GM21717 (cell line): ENCODE results near the gene PTPN1.
"Not testable (repeated sequence)": the region's sequence is repeated elsewhere in the genome, so short reads cannot be mapped to it uniquely, and the experiment has no call there.

Experiments used
- ATAC-seq: cut with Tn5 transposase; IDR thresholded peaks from one replicate; pipeline ENCODE4 v1.9.1; 2021; ENCODE audit warnings: mild to moderate bottlenecking, moderate library complexity; ENCODE audit not compliant: unreplicated experiment

PTPN1 gene

GRCh38 chr20:50478162-50478990 lies 31.8 kb upstream of the PTPN1 start:
- ATAC-seq: no peak

DNA sequence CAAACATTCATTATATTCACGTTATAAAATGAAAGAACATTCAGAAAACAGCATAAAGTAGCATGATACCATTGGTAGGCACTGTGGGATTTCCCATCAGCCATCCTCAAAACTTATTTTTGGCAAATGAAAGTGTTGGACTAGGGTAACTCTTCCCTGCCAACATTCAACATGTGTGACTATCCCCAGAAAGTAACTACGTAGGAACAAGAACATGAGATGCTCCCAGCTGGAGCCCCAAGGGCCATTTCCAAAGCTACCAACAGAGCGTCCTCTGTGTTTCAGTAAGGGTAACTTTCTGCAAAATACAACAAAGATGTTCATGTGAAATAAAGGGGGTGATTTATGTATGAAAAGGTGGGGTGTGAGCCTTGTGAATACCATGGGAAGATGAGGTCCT lies 28.4 kb upstream of the PTPN1 start:
- ATAC-seq: no peak

DNA sequence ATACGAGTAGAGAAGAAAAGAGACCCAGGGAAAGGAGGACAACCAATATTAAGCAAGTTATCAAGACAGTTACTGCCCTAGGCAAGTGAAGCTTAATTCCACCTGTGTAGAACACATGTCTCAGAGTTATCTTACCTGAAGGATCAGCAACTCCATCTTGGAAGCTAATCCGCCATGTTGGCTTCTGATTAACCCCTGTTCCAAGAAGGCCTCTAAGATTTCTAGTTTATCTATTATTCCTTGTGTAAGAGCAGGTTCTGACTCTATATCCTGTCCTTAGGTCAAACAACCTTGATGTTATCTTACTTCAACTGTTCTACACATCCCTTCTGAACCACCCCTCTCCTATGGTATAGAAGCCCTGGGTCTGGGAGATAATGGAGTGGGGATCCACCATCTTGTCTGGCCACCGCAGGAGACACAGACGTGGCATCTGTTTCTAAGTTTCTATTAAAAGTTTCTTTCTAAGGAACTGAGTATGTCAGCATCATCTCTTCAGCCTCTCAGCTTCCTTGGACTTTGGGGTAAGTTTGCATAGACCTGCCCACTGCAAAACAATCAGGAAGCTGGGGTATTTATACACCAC lies 27.7 kb upstream of the PTPN1 start:
- ATAC-seq: no peak

GRCh38 chr20:50484271-50484976 lies 25.8 kb upstream of the PTPN1 start:
- ATAC-seq: no peak

- ATAC-seq: no peak
These were observed 22.8 kb upstream of the PTPN1 start for GRCh38 chr20:50487397-50487796.

DNA sequence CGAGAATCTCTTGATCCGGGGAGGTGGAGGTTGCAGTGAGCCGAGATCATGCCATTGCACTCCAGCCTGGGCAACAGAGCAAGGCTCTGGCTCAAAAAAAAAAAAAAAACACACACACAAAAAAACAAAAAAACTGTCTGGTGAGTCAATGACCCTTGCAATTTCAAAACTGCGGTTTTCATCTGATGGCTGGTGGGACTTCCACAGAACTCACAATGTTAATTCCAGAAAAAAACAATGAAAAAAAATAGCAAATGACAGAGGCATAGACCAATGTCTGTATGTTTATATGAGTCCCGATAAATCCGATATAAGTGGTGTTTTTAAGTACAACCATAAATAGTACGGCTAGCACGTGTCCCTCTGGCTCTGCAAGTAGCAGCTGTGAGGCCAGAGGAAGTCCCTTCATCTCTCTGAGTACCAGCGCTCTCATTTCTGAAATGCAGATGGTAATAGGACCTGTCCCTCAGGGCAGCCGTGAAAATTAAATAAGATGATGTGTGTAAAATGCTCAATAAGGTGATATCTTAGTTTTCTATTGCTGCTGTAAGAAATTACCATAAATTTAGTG lies 21.9 kb upstream of the PTPN1 start:
- ATAC-seq: no peak

DNA sequence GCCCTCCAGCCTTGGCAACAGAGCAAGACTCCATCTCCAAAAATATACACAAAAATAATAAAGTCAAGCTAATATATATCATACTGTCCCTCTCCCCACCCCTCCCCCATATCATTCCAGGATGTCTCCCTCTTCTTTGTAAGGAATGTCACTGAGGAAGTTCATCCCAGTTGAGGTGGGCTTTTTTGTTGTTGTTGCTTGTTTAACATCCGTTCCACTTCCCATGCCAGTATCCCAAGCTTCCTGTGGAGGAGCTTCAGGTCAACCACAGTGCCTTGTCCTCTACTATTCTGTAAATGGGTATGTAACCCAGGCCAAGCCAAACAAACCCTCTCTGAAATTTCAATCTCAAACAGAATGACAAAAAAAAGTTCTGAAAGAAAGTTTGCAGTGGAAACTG lies 19.0 kb upstream of the PTPN1 start:
- no peak for ATAC-seq

GRCh38 chr20:50491926-50492634 lies 18.1 kb upstream of the PTPN1 start:
- ATAC-seq: no peak

DNA sequence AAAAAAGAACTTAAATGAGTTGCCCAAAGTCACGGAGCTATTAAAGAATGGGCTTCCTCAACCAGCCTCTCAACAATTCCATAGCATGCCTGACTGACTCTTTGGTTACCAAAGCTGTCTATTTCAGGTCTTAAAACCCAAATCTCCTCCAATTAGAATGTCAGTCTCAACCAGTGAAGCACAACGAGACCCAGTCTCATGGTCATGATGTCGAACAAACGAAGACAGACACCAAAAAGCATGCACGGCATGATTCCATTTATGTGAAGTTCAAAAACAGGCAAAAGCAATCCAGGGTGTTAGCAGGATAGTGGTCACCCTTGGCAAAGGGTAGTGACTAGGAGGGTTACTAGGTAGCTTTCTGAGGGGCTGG lies 16.3 kb upstream of the PTPN1 start:
- ATAC-seq: no peak

DNA sequence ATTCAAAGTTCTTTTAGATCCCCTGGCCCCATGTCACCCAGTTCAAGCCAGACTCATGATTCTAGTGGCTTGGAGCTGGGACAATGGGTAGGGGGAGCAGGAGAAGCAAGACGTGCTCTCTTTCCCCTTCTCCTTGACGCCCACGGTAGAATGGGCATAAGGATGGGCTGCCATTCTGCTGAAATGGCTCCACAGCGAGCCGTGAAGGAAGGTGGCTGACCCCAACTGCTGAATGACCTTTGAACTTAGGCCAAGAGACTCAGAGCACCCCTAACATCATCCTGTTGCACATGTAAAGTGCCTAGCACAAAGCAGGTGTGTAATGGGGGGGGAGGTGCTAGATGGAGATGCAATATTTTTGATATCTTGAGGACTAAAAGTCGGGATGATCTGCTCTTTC lies 15.8 kb upstream of the PTPN1 start:
- ATAC-seq: no peak

- ATAC-seq: no peak
These were observed 13.3 kb upstream of the PTPN1 start for GRCh38 chr20:50496773-50497385.

DNA sequence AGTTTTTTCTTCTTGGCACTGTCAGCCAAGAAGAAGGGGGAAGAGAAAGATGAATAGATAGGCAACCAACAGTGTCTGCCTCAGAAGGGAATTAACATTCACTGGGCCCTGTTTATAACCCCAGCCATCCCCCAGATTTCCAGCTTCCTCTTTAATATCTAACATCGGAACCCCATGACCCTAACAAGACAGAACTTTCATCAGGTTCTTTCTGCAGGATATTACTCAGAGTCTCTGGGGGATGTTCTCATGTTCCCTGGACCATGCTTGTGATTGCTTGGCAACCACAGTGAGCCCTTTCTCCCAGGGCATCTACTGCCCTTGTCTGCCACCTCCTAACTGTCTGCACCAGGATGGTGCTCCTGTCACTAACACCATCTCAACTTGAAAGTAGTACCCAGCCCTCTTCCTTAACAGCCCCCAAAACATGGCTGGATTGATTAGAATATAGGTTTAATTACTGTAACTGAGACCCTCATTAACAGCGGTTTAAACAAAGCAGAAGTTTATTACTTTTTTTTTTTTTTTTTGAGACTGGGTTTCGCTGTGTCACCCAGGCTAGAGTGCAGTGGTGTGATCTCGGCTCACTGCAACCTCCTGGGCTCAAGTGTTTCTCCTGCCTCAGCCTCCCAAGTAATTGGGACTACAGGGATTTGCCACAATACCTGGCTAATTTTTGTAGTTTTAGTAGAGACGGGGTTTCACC lies 12.0 kb upstream of the PTPN1 start:
- no peak for ATAC-seq

GRCh38 chr20:50499938-50500337 lies 10.2 kb upstream of the PTPN1 start:
- ATAC-seq: no peak

- no peak for ATAC-seq
These were observed 8.0 kb upstream of the PTPN1 start for GRCh38 chr20:50501972-50502745.

DNA sequence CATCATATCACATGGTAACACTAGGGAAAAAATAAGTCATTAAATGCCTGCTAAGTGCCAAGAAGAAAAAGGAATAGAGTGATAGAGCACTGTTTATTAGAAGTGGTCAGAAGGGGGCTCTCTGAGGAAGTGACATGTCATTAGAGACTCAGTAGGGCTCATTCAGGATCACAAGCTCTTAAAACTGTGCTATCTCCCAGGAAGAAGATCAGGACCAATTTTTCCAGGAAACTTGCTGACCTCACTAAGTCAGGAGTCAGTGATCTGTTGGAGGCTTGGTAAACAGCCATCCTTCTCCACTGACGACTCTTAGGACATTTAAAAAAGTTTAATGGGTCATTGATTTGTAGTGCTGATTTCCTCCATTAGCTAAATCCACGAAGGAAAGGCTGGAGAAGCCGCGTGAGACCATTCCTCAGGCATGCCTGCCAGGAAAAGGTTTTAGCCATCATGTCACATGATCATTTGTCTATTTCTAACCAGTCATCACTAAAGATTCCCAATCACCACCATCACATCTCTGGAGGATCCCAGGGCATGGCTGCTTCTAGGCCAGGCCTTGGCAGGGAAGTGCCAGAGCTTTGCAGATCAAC lies 5.9 kb upstream of the PTPN1 start:
- ATAC-seq: no peak

GRCh38 chr20:50506270-50506579 lies 4.0 kb upstream of the PTPN1 start:
- no peak for ATAC-seq

GRCh38 chr20:50507745-50508144 lies 2.4 kb upstream of the PTPN1 start:
- ATAC-seq: not testable (repeated sequence)

- ATAC-seq: no peak
These were observed 1.9 kb upstream of the PTPN1 start for GRCh38 chr20:50508171-50508755.
